Stimulated activated CD8-positive, alpha-beta memory T cell treated with anti-CD3 and anti-CD28 coated beads, Interleukin-15, amount 100 ng/mL, for 24 hours (primary cell): ENCODE measurements around the gene RRP1.

ENCODE experiments used
- DNase-seq: peaks from one replicate; pipeline ENCODE4 v3.0.0-alpha.2; 2020; ENCODE audit warnings: low read depth

RRP1 gene

GRCh38 chr21:43758811-43759210 lies 30.6 kb upstream of the RRP1 start:
- DNase-seq: no peak

DNA sequence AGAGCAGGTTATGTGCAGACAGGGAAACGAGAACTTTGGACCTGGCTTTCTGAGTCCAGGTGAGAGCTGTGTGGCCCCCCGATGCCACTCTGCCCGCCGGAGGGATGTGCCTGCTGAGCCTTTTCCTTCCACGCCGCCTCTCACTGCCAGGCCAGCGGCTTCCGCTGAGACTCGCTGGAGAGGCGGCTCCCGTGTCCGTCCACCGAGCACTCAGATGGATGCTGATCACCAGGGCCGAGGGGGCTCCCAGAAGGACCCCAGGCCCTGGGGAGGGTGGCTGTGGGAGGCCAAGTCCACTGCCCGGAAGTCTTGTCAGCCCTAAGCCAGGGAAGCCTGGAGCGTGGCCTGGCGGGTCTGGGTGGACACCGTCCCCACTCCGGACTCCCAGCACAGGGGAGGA lies 29.7 kb upstream of the RRP1 start:
- DNase-seq: no peak

DNA sequence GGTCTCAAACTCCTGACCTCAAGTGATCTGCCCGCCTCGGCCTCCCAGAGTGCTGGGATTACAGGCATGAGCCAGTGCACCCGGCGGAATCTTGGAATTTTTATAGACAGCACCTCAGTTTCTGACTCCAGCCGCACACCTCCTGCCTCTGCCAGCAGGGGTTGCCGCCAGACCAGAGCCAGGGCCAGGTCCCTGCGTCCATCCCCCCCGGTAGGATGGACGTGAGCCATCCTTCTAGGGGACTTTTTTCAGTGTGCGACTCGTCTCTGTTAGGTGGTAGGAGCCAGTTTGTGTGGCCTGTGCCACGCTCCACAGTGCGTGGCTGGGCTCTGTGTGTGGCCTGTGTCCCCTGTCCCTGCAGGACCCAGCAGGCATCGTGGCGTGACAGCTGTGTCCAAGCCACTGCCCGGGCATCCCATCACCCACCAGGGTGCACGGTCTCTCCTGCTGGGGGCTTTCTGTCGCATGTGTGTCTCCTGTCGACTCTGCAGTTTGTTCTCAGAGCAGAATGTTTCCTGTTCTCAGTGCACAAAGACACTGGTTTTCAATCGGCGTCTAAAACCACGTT lies 28.9 kb upstream of the RRP1 start:
- DNase-seq: no peak

DNA sequence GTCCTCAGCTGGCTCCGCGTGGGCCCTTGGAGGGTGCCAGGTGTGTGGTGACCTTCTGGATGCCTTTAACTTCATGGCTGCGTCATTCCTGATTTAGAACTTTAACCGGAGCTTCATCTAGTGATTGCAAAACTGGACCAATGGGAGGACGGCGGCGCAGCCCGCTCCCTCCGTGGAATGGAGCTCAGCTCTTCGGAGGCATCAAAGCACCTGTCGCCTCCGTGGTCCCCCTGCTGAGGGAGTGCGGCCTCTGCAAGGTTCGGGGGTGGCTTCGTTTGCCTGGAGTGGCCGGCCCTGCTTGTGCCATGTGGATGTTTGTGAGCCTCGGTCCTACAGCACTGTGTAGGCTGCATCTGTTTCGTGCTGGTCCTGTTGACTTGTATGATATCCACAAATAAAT lies 27.5 kb upstream of the RRP1 start:
- no peak for DNase-seq

DNA sequence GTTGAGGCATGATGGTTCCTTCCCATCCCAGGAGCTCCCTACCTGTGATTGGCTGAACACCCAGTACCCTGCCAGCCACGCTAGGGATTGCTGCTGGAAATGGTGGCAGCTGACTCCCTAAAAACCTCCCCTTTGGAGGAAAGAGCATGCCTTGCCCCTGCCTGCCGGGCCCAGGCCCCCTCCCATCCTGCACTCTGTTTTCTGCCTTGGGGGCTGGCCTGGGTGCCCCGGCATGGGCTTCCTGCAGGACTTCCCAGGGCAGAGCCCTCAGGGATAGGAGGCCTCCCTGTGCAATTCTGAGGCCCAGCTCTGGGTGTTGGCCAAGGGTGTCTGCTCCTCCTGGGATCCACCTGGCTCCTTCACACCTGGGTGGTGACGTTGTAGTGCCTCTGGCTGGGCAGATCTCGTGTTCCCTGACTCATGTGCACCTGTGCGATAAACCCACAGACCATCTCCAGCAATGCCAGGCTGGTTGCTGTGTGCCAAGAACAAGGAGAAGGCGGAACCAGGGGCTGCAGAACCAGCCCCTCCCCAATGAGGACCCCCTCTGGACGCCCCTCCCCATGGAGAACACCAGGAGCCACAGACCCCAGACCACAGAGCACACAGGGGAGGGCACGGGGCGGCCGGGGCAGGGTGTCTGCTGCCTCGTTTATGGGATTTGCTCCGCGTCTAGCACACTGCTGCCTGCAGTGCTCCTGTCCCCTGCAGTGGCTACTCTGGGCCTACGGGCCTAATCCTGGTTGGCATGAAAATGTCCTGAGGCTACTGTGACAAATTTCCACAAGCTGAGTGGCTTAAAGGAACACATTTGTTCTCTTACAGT lies 26.9 kb upstream of the RRP1 start:
- DNase-seq: no peak

- no peak for DNase-seq
These were observed 25.4 kb upstream of the RRP1 start for GRCh38 chr21:43763901-43764523.

GRCh38 chr21:43764576-43765495 lies 24.5 kb upstream of the RRP1 start:
- no peak for DNase-seq

- DNase-seq: no peak
These were observed 22.5 kb upstream of the RRP1 start for GRCh38 chr21:43766734-43767497.

DNA sequence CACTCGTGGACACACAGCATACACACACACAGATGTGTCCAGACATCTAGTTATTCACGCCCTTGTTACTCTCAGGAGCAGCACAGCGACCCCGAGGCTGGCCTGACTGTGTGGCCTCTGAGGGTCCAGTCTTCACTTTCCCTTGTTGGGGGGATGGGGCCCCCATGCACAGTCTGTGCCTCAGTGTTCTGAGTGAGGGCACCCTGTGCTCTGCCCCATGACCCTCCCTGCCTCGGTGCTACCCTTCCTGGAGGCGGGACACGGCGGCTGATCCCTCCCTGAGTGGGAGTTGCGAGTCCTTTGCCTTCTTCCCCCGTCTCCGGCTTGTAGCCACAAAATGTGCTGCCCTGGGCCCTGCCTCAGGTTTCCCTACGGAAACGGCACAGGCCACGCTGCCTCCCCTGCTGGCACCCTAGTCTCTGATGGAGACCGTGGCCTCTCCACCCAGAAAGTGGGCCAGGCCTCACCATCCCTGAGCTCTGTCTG lies 21.8 kb upstream of the RRP1 start:
- no peak for DNase-seq

GRCh38 chr21:43767984-43768867 lies 21.2 kb upstream of the RRP1 start:
- DNase-seq: no peak

DNA sequence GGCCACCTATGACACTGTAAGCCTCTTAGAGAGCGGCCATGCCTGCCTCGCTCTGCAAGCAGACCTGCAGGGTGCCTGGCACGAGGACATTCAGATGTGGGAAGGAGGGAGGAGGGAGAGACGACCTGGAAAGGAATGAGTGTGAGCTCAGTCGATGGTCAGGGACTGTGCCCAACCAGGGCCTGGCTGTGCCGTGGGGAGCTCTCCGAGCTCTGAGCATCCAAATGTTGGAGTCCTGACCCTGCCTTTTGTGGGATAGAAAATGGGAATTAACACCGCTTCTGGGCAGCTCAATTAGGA lies 20.6 kb upstream of the RRP1 start:
- no peak for DNase-seq

DNA sequence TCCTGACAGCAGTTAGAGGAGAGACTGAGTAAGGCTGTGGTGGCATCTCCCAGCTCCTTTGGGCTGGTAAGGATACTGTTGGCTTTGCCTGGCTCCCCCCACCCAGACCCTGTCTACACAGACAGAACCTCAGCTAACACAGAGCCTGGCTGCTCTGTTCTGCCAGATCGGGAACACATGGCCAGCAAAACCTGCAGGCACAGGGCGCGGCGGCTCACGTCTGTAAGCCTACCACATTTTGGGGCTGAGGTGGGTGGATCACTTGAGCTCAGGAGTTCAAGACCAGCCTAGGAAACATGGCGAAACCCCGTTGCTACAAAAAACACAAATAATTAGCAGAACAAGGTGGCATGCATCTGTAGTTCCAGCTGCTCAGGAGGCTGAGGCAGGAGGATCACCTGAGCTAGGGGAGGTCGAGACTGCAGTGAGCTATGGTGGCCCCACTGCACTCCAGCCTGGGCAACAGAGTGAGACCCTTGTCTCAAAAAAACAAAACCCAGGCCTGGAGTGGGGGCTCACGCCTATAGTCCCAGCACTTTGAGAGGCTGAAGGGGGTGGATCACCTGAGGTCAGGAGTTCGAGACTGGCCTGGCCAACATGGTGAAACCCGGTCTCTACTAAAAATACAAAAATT lies 19.9 kb upstream of the RRP1 start:
- DNase-seq: no peak

DNA sequence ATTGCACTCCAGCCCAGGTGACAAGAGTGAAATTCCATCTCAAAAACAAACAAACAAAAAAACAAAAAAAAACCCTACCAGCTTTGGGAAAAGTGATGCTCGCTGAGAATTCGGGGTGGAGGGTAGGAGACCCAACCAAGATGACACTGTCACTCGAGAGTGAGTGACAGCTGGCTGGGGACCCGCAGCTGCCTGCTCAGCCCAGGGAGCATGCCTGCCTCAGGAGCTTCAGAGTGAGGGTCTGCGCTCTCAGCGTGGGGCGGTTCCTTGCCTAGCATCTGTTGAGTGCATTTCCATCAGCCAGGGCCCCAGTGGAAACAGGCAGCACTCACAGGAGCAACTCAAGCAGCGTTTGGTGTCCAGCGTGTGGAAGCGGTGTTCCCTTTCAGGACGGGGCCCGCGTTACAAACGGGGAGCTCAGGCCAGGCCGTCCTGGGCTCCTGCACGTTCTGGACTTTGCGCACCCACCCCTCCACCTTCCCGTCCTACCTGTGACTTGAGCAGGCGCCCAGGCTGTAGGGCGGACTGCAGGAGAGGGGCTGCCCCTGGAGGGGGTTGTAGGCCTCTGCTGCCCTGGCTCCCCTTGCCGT lies 19.2 kb upstream of the RRP1 start:
- DNase-seq: no peak

- no peak for DNase-seq
These were observed 18.1 kb upstream of the RRP1 start for GRCh38 chr21:43771199-43771675.

DNA sequence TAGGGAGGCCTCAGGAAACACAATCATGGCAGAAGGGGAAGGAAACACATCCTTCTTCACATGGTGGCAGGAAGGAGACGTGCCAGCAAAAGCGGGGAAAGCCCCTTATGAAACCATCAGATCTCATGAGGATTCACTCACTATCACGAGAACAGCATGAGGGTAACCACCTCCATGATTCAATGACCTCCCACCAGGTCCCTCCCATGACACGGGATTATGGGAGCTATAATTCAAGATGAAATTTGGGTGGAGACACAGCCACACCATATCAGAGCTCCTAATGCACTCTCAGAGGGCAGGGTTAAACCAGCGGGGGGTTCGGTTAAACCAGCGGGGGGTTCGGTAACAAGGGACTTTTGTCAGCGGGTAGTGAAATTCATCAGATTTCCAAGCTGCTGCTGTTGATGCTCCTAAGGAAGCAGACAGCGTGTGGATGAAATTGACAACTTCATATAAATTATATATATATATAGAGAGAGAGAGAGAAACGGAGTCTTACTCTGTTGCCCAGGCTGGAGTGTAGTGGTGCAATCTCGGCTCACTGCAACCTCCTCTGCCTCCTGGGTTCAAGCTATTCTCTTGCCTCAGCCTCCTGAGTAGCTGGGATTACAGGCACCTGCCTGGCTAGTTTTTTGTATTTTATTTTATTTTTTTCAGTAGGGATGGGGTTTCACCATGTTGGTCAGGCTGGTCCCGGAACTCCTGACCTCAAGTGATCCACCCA lies 17.5 kb upstream of the RRP1 start:
- no peak for DNase-seq

- DNase-seq: no peak
These were observed 17.0 kb upstream of the RRP1 start for GRCh38 chr21:43772425-43772821.

GRCh38 chr21:43774163-43774562 lies 15.2 kb upstream of the RRP1 start:
- DNase-seq: no peak

DNA sequence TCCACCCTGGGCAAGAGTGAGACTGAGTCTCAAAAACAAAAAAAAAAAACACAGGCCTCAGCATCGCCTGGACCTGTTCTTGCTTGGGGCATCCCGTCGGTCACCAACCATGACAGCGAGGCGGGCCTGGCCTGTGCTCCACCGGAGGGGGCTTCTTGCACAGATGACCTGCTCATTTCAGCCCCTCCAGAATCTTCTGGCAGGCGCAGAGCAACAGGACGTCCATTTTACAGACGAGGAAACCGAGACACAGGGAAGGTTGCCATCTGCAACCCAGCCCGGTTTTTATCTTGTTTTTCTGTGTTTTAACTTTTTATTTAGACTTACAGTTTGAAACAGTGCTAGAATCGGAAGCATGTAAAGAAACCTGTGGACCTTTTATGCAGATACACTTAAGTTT lies 14.2 kb upstream of the RRP1 start:
- no peak for DNase-seq
